Breast epithelium (tissue), 4 donors: Measurements from ENCODE around the gene NFIB. TPM values are rescaled to one million over a fixed set of nuclear protein-coding genes. Genes with fewer than 3 reads are reported as not detected.

Experiments
- DNase-seq, 2 donors: peaks; one replicate each; pipeline ENCODE4 v3.0.0-alpha.2; 2019; ENCODE audit warnings: low spot score in 2 of 2
- H3K27ac ChIP-seq, 2 donors: fragments of 200-600 bp; sonication (generic) in 1 of 2; one replicate each; pipeline ENCODE4 v1.5.1; 2016 to 2019; ENCODE audit warnings: mild to moderate bottlenecking in 1 of 2
- H3K27me3 ChIP-seq, 2 donors: fragments of 200-600 bp; sonication (generic) in 1 of 2; one replicate each; pipeline versions ENCODE4 v1.5.1 to v1.6.0; 2017 to 2019; ENCODE audit warnings: control low read depth in 1 of 2, mild to moderate bottlenecking in 1 of 2
- H3K36me3 ChIP-seq: fragments of 200-600 bp; one replicate; pipeline ENCODE4 v1.5.1; 2019
- H3K4me1 ChIP-seq, 2 donors: fragments of 200-600 bp; sonication (generic); one replicate each; pipeline ENCODE4 v1.5.1; 2016 to 2019; ENCODE audit warnings: control low read depth in 1 of 2
- H3K4me3 ChIP-seq, 3 donors: fragments of 200-600 bp; sonication (generic); 1 replicate in 2 of 3; 2 replicates in 1 of 3; pipeline ENCODE4 v1.5.1; 2016 to 2019; ENCODE audit warnings: mild to moderate bottlenecking in 3 of 3, moderate library complexity in 2 of 3
- H3K9me3 ChIP-seq, 2 donors: fragments of 200-600 bp; sonication (generic) in 1 of 2; one replicate each; pipeline ENCODE4 v1.5.1; 2016 to 2019; ENCODE audit warnings: control low read depth in 1 of 2
- CTCF ChIP-seq, 3 donors: fragments of 450-650 bp; IDR thresholded peaks; one replicate each; pipeline ENCODE4 v1.5.1; 2016 to 2017; ENCODE audit warnings: antibody characterized with exemption in 3 of 3, mild to moderate bottlenecking in 3 of 3, moderate library complexity in 3 of 3
- POLR2A ChIP-seq: fragments of 450-650 bp; IDR thresholded peaks from one replicate; pipeline ENCODE4 v1.6.1; 2016; ENCODE audit warnings: antibody characterized with exemption, mild to moderate bottlenecking, moderate library complexity
- POLR2AphosphoS5 ChIP-seq, 3 donors: sonication (generic); formaldehyde crosslinking; IDR thresholded peaks; one replicate each; pipeline ENCODE4 v1.6.1; 2017; ENCODE audit warnings: antibody characterized with exemption in 3 of 3
- intact Hi-C: fragments of 100-400 bp; cut with DNase I; formaldehyde crosslinking; loops from one replicate; pipeline ENCODE4 v1.15.1; 2023; ENCODE audit warnings: low total_unique reads
- total RNA-seq, 3 donors: library from RNA; depleted of rRNA; stranded (reverse); fragments of >200 nt; gene quantifications; one replicate each; pipeline ENCODE4 v1.1.0, GENCODE V29; 2016

The NFIB gene
- total RNA-seq, 3 donors from 2014 or later: 95.2 to 237 (median 105) TPM

- Histone ChIP-seq H3K4me1 (no peaks in the 10 kb centered on the region), H3K27ac (peak overlapping the region; percentile 73 to 80), H3K9me3 (no peaks in the 10 kb centered on the region), H3K27me3 (no peaks in the 10 kb centered on the region), H3K4me3 (no peak overlapping the region), H3K36me3 (no peaks in the 10 kb centered on the region)
- no peak for DNase-seq
- intact Hi-C loops: no loop called here
- TF ChIP-seq CTCF (IDR thresholded peaks at IDR 0.05) (no peak), POLR2A (no peak), POLR2AphosphoS5 (IDR thresholded peaks at IDR 0.05) (no peak)
These were observed 91.6 kb downstream of the NFIB start for GRCh38 chr9:14222149-14222835.

GRCh38 chr9:14221558-14221957 lies 92.4 kb downstream of the NFIB start:
- H3K4me1 ChIP-seq: no peaks in the 10 kb centered on the region

GRCh38 chr9:14221119-14221518 lies 92.8 kb downstream of the NFIB start:
- Histone ChIP-seq H3K27ac (peak overlapping the region; percentile 73 to 80), H3K36me3 (no peaks in the 10 kb centered on the region), H3K27me3 (no peaks in the 10 kb centered on the region), H3K4me3 (no peak overlapping the region), H3K9me3 (no peaks in the 10 kb centered on the region), H3K4me1 (no peaks in the 10 kb centered on the region)
- intact Hi-C loops: no loop called here
- no peak for DNase-seq
- TF ChIP-seq POLR2AphosphoS5 (IDR thresholded peaks at IDR 0.05) (no peak), CTCF (IDR thresholded peaks at IDR 0.05) (no peak), POLR2A (no peak)

More at GRCh38 chr9:14221558-14221957, 92.4 kb downstream of the NFIB start:
- H3K9me3 ChIP-seq: no peaks in the 10 kb centered on the region
- no peak for DNase-seq
- no peaks in the 10 kb centered on the region for H3K36me3 ChIP-seq
- intact Hi-C loops: no loop called here
- peak overlapping the region; percentile 73 to 80 for H3K27ac ChIP-seq
- H3K4me3 ChIP-seq: no peak overlapping the region
- no peaks in the 10 kb centered on the region for H3K27me3 ChIP-seq
- no peak for TF ChIP-seq POLR2AphosphoS5 (IDR thresholded peaks at IDR 0.05)
- no peak for TF ChIP-seq CTCF (IDR thresholded peaks at IDR 0.05)
- TF ChIP-seq POLR2A: no peak

GRCh38 chr9:14220256-14220655 lies 93.7 kb downstream of the NFIB start:
- no peaks in the 10 kb centered on the region for H3K4me1 ChIP-seq
- H3K27me3 ChIP-seq: no peaks in the 10 kb centered on the region
- intact Hi-C loops: no loop called here
- DNase-seq: no peak
- peak overlapping the region; percentile 35 to 80 for H3K27ac ChIP-seq
- no peak overlapping the region for H3K4me3 ChIP-seq
- TF ChIP-seq POLR2AphosphoS5 (IDR thresholded peaks at IDR 0.05) (no peak), CTCF (IDR thresholded peaks at IDR 0.05) (no peak), POLR2A (no peak)
- H3K36me3 ChIP-seq: no peaks in the 10 kb centered on the region
- no peaks in the 10 kb centered on the region for H3K9me3 ChIP-seq

- Histone ChIP-seq H3K4me3 (no peak overlapping the region), H3K27me3 (no peaks in the 10 kb centered on the region), H3K27ac (peak overlapping the region; percentile 35 to 80), H3K36me3 (no peaks in the 10 kb centered on the region), H3K4me1 (peaks cover 0 to under 1% of the 10 kb centered on the region in 2 donors), H3K9me3 (no peaks in the 10 kb centered on the region)
- intact Hi-C loops: no loop called here
- TF ChIP-seq POLR2AphosphoS5 (IDR thresholded peaks at IDR 0.05) (no peak), POLR2A (no peak), CTCF (IDR thresholded peaks at IDR 0.05) (no peak)
- no peak for DNase-seq
These were observed 94.1 kb downstream of the NFIB start for GRCh38 chr9:14219850-14220249.
